Bronchial epithelial cell (primary cell): ENCODE measurements around the gene TRIM13. TPM values are rescaled to one million over a fixed set of nuclear protein-coding genes. Genes with fewer than 3 reads are reported as not detected.

Experiments
- DNase-seq: peaks from one replicate; pipeline ENCODE4 v3.0.0-alpha.2; 2010; ENCODE audit warnings: low read depth
- FAIRE-seq: peaks from 2 replicates; lab custom pipeline; 2011; peaks lifted over from hg19 to GRCh38; lab: Jason Lieb, UNC
- H3K27me3 ChIP-seq: 2 replicates; pipeline ENCODE4 v1.5.1; 2011; ENCODE audit warnings: low read length; ENCODE audit not compliant: control insufficient read depth, insufficient read depth
- H3K36me3 ChIP-seq: 2 replicates; pipeline ENCODE4 v1.5.1; 2011; ENCODE audit warnings: low read length; ENCODE audit not compliant: control insufficient read depth, insufficient read depth
- H3K4me3 ChIP-seq: 2 replicates; pipeline ENCODE4 v1.5.1; 2011; ENCODE audit warnings: mild to moderate bottlenecking, low read depth, low read length, control low read depth
- CTCF ChIP-seq: IDR thresholded peaks from 2 replicates; pipeline ENCODE4 v1.5.1; 2011; ENCODE audit warnings: mild to moderate bottlenecking, moderate library complexity, low read length, control low read depth, inconsistent platforms; ENCODE audit not compliant: insufficient read depth, severe bottlenecking
- total RNA-seq: library from RNA; depleted of rRNA; stranded (reverse); fragments of >200 nt; gene quantifications from 2 replicates; pipeline ENCODE4 v1.2.1, GENCODE V29; 2014

Gene TRIM13
- total RNA-seq, 1 donor from 2014 or later = 19.0 TPM

- DNase-seq = no peak
- no peak for FAIRE-seq
- Histone ChIP-seq H3K27me3 (no peaks in the 10 kb centered on the region), H3K36me3 (no peaks in the 10 kb centered on the region), H3K4me3 (no peak overlapping the region)
- TF ChIP-seq CTCF = no peak
These were observed 30.1 kb downstream of the TRIM13 start for GRCh38 chr13:50026788-50027473.

- peak; percentile 17 for DNase-seq
These were observed 33.5 kb downstream of the TRIM13 start for GRCh38 chr13:50030315-50030714.

GRCh38 chr13:50033725-50034124 is 36.9 kb downstream of the TRIM13 start:
- no peak overlapping the region for H3K4me3 ChIP-seq
- DNase-seq (no peak), FAIRE-seq (no peak)
- no peak for TF ChIP-seq CTCF
- H3K36me3 ChIP-seq = no peaks in the 10 kb centered on the region
- no peaks in the 10 kb centered on the region for H3K27me3 ChIP-seq

More at GRCh38 chr13:50030315-50030714, 33.5 kb downstream of the TRIM13 start:
- no peak for TF ChIP-seq CTCF
- Histone ChIP-seq H3K27me3 (no peaks in the 10 kb centered on the region), H3K36me3 (no peaks in the 10 kb centered on the region), H3K4me3 (no peak overlapping the region)
- FAIRE-seq = no peak

GRCh38 chr13:50037788-50038187 is 40.9 kb downstream of the TRIM13 start:
- no peaks in the 10 kb centered on the region for H3K27me3 ChIP-seq
- H3K4me3 ChIP-seq = no peak overlapping the region
- no peak for FAIRE-seq
- no peak for TF ChIP-seq CTCF
- no peaks in the 10 kb centered on the region for H3K36me3 ChIP-seq
- no peak for DNase-seq

GRCh38 chr13:50038266-50038665 is 41.4 kb downstream of the TRIM13 start:
- Histone ChIP-seq H3K27me3 (no peaks in the 10 kb centered on the region), H3K4me3 (no peak overlapping the region), H3K36me3 (no peaks in the 10 kb centered on the region)
- DNase-seq (no peak), FAIRE-seq (no peak)
- no peak for TF ChIP-seq CTCF

GRCh38 chr13:50052478-50052877 is 55.6 kb downstream of the TRIM13 start:
- no peaks in the 10 kb centered on the region for H3K27me3 ChIP-seq
- TF ChIP-seq CTCF = no peak
- no peak for DNase-seq
- H3K36me3 ChIP-seq = no peaks in the 10 kb centered on the region
- FAIRE-seq = no peak
- no peak overlapping the region for H3K4me3 ChIP-seq
